Gastrocnemius medialis (tissue), 4 donors: ENCODE measurements around the gene PSKH1.

Experiments
- CTCF ChIP-seq, 5 experiments: fragments of 450-650 bp in 3 of 5; fragments of 200-600 bp in 2 of 5; sonication (generic) in 2 of 5; IDR thresholded peaks in 4 of 5; conservative IDR thresholded peaks in 1 of 5; 1 replicate in 4 of 5; 2 replicates in 1 of 5; pipeline ENCODE4 v1.5.1; 2016 to 2019; ENCODE audit warnings: antibody characterized with exemption in 5 of 5, mild to moderate bottlenecking in 3 of 5, moderate library complexity in 3 of 5
- POLR2A ChIP-seq, 2 donors: fragments of 450-650 bp; IDR thresholded peaks; one replicate each; pipeline ENCODE4 v1.6.1; 2017; ENCODE audit warnings: antibody characterized with exemption in 2 of 2, mild to moderate bottlenecking in 2 of 2, moderate library complexity in 2 of 2

- TF ChIP-seq CTCF (IDR thresholded peaks at IDR 0.05 in 4 of 5, conservative IDR thresholded peaks at IDR 0.05 in 1 of 5) (no peak), POLR2A (IDR thresholded peaks at IDR 0.05) (no peak)
Measured at GRCh38 chr16:67878232-67878631, 14.8 kb upstream of the PSKH1 start.
